NCI-H446 (cell line): ENCODE data around the gene MORN1.

Source experiments
- DNase-seq, 2 experiments: peaks; one replicate each; lab custom pipeline; 2025; lab: John Stamatoyannopoulos, UW

The MORN1 gene

GRCh38 chr1:2373551-2374251, 17.7 kb downstream of the MORN1 start:
- DNase-seq, result no peak

DNA sequence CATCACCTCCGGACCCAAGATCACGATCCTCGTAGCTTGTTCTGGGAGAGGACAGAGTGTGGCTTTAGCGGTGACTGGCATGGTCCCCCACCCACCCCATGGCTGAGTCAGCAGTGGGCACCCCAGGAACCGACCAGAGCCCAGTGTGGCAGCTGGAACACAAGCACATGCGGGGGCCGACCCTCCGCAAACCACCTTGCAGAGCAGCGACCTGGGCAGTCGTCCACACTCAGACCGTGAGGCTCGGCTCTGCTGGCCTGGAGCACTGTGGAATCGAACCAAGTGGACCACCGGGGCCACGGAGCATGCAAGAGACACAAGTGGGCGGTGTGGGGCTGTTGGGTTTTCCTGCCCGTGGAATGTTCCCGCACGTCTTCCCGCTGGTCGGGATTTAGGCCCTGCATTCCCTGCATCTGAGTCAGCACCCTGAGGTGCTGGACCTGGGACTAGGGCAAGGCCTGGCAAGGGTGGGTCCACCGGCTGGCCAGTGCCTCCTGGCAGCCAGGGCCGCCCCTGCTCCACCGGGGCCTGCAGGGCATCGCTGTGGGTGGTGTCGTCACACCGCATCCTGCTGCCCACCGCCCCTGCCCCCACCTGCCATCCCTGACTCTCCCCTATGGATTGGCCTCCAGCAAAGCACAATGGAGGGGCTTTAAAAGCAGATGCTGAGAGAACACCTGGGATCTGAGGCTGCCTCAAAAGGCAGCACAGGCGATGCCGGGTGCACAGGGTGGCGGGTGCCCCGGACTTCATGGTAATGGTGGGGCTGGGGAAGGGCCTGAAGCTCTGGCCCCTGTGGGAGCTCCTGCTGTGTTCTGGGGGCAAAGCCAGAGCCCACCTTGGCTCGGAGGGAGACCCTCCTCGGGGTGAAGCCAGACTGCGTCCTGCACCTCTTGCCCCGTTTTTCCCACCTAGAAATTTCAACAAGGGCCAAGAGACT, 18.5 kb downstream of the MORN1 start:
- no peak for DNase-seq

DNA sequence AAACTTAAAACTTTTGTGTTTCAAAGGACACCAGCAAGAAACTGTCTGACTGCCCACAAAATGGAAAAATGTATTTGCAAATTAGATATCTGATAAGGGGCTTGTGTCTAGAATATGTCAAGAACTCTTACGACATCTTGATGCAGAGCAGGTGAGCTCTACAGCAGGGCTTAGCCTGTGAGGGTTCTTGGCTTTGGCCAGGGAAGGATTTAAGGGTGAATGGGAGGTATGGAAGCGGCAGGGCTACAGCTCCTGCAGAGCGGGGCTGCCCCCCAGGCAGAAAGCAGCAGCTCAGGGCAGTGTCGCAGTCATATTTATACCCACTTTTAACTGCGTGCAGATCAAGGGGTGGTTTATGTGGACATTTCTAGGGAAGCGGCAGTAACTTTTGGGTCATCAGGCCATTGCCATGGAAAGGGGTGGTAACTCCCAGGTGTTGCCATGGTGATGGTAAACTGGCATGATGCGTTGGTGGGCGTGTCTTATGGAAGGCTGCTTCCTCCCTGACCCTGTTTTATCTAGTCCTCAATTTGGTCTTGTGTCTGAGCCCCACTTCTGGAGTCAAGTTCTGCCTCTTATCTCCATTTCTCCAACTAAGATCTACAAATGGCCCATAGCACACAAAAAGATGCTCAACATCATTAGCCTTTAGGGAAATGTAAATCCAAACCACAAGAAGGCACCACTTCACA, 23.2 kb downstream of the MORN1 start:
- no peak for DNase-seq

- DNase-seq, result no peak
Measured at GRCh38 chr1:2363847-2364513, 27.4 kb downstream of the MORN1 start.

DNA sequence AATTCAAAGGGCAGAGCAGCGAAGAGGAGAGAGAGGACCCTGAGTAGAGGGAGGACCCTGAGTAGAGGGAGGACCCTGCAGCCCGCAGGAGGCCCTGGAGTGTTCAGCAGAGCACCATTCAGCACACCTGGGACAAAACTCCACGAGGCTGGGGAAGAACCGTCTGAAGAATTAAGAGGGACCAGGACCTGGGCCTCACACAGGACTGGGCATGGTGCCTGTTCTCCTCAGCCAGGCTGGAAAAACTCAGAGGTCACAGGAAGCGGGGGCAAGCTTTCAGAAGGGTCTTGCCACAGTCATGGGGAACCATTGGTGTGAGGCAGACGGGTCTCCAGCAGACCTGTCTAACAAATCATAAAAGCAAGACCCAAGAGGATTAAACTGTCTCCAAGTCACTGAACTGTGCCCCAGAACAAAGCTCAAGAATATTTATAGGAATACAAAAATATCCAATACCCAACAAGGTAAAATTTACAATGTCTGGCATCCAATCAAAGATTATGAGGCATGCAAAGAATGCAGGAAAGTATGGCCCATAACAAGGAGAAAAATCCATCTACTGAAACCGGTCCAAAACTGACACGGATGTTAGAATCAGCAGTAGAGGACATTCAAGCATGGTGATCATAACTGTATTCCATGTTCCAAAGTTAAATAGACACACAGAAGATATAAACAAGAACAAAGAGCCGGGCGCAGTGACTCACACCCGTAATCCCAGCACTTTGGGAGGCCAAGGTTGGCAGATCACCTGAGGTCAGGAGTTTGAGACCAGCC, 30.6 kb downstream of the MORN1 start:
- no peak for DNase-seq

DNA sequence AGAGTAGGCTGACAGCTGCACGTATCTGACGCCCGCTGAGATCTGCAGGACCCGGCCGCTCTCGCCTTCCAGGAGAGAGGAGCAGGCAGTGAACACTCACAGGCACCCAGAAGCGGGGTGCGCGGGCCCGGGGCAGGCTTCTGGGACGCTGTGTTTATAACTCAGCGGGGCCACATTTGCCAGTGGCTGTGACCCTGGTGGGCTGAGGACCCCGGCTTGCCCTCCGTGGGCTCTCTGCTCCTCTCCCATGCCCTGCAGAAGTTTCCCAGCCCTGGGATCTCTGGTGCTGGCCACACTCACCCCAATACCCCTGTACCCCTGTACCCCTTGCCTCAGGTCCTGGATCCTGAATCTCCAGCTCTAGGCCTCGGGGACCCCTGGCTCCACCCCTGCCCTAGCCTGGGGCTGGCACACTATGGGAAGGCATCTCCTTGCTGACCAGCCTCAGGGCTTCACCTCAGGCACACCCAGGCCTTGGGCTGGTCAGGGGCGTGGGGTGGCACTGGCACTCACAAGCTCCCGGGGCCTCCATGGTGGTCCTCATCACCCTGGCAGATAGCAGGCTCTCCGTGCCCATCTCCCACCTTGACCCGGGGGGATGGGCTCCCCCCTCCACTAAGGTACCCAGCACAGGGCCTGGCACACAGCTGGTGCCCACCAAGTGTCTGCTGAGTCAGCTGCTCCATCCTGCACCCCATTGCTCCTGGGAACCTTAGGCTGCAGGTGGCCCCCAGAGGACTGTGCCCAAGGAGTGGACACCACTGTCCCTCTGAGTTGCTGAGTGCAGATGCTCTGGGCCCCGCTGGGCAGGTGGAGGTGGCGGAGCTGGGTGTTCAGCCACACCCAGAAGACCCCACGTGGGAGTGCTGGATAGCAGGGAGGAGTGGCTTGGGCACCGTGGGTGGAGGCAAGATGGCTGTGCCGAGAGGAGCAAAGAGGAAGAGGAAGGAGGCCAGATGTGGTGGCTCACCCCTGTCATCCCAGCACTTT, 32.4 kb downstream of the MORN1 start:
- no peak for DNase-seq

GRCh38 chr1:2358072-2358471, 33.3 kb downstream of the MORN1 start:
- no peak for DNase-seq

DNA sequence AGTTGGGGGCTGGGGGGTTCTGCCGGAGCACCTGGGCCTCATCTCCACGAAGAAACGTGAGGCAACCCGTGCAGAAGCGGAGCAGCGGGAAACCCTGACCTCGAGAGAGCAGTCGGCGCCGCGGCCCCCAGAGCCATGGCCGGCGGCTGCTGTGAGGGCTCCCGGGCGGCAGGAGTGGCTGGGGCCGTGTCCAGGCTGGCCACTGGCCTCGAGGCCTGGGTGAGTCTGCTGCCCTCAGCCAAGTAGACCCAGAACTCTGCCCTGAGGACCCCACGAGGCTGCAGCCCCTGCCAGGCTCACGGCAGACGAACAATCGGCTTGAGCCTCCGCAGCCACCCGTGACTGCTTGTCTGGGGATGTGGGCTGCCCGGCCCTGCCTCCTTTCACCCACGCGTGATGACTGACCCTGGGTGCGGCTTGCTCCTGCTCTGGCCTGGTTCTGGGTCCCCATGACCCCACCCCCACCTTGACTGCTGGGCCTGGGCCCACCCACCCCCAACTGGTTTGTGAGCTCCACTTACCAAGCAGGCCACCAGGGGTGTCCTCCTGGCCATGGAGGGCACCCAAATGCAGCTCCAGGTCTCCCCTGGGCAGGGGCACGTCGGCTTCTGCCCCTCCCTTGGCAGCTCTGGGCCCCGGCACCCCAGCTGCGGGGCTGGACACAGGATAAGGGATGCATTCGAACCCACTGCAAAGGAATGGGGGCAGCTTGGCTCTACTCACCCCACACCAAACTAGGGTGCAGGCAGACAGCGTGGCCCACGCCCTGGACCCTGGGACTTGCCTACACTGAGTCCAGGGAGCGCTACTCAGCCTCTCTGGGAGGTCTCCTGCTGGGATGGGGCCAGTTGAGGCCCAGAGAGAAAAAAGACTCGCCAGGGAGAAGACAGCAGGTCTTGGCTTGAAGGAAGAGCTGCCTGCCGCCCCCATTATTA, 34.2 kb downstream of the MORN1 start:
- DNase-seq, result no peak

GRCh38 chr1:2356401-2356800, 35.0 kb downstream of the MORN1 start:
- DNase-seq, result no peak

GRCh38 chr1:2355373-2356261, 35.7 kb downstream of the MORN1 start:
- DNase-seq, result no peak

- no peak for DNase-seq
Measured at GRCh38 chr1:2354511-2355372, 36.6 kb downstream of the MORN1 start.

- DNase-seq, result no peak
Measured at GRCh38 chr1:2353551-2354438, 37.6 kb downstream of the MORN1 start.

DNA sequence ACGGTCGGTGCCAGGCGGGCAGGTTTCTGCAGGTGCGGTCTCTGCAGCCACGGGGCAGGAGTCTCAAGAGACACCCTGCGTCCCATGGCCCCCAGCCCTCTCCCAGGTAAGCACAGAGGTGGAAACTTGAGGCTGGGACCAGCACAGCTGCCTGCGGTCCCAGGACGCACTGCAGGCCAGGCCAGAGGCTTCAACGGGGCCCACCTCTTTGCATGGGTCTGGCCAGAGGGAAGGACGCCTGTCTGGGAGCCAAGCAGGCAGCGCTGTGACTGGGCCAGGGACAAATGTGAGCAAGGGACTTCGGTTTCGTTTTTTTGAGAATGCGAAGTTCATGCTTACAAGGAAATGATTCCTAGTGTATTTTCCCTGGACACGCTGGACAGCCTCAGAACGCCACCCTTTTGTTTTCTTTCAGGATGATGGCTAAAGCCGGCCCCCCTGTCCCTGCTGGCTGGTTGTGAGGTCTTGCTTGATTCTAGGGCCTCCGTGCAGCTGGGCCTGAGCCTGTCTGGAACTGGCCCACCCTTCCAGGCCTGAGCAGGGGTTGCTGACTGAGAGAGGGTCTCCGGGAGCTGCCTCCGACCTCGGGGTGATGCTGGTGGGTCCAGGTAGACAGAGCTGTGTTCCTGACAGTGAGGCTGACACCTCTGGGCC, 38.3 kb downstream of the MORN1 start:
- DNase-seq, result no peak

GRCh38 chr1:2352341-2352896, 38.9 kb downstream of the MORN1 start:
- DNase-seq, result no peak

- no peak for DNase-seq
Measured at GRCh38 chr1:2351723-2352122, 39.6 kb downstream of the MORN1 start.
